ENCODE data around the gene THAP9.

The THAP9 gene

GRCh38 chr4:82885410-82885809 lies 15.1 kb upstream of the THAP9 start:
- H4K20me1 ChIP-seq (ENCODE audit: control insufficient read depth, insufficient read depth, low read depth, low read length): no peaks in the 10 kb centered on the region; the same call in 1 of the 2 replicates
- no peak overlapping the region for H3K4me2 ChIP-seq (ENCODE audit: low read length)
- no peaks in the 10 kb centered on the region for H3K9me3 ChIP-seq (ENCODE audit: control insufficient read depth, insufficient read depth, low read length)
- H3K27me3 ChIP-seq (ENCODE audit: control insufficient read depth, low read length): no peaks in the 10 kb centered on the region
- peaks cover 85% of the 10 kb centered on the region for H3K79me2 ChIP-seq (ENCODE audit: control insufficient read depth, low read length)
- peaks cover 14% of the 10 kb centered on the region for H3K36me3 ChIP-seq (ENCODE audit: control insufficient read depth, low read length)
- H3F3A ChIP-seq (ENCODE audit: control insufficient read depth, insufficient read depth): no peaks in the 10 kb centered on the region; the same call in 1 of the 2 replicates
- H3K27ac ChIP-seq (ENCODE audit: low read depth, low read length): no peak overlapping the region
- no peaks in the 10 kb centered on the region for H3K9me2 ChIP-seq (replicated peaks; ENCODE audit: control insufficient read depth, low read length)
- TF ChIP-seq, protein P1, sequence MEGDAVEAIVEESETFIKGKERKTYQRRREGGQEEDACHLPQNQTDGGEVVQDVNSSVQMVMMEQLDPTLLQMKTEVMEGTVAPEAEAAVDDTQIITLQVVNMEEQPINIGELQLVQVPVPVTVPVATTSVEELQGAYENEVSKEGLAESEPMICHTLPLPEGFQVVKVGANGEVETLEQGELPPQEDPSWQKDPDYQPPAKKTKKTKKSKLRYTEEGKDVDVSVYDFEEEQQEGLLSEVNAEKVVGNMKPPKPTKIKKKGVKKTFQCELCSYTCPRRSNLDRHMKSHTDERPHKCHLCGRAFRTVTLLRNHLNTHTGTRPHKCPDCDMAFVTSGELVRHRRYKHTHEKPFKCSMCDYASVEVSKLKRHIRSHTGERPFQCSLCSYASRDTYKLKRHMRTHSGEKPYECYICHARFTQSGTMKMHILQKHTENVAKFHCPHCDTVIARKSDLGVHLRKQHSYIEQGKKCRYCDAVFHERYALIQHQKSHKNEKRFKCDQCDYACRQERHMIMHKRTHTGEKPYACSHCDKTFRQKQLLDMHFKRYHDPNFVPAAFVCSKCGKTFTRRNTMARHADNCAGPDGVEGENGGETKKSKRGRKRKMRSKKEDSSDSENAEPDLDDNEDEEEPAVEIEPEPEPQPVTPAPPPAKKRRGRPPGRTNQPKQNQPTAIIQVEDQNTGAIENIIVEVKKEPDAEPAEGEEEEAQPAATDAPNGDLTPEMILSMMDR (IDR thresholded peaks at IDR 0.05; ENCODE audit: low read depth, low read length, poor library complexity, severe bottlenecking): no peak
- TF ChIP-seq EZH2phosphoT487 (IDR thresholded peaks at IDR 0.05; ENCODE audit: borderline replicate concordance, low read length): no peak
- H3K4me1 ChIP-seq (ENCODE audit: control insufficient read depth, low read length): peaks cover 11% of the 10 kb centered on the region
- H3K4me3 ChIP-seq (ENCODE audit: low read length): no peak overlapping the region

GRCh38 chr4:82886147-82886942 lies 14.2 kb upstream of the THAP9 start:
- no peaks in the 10 kb centered on the region for H3F3A ChIP-seq (ENCODE audit: control insufficient read depth, insufficient read depth)
- no peaks in the 10 kb centered on the region for H3K27me3 ChIP-seq (ENCODE audit: control insufficient read depth, low read length)
- peaks cover 90% of the 10 kb centered on the region for H3K79me2 ChIP-seq (ENCODE audit: control insufficient read depth, low read length)
- H4K20me1 ChIP-seq (ENCODE audit: control insufficient read depth, insufficient read depth, low read depth, low read length): no peaks in the 10 kb centered on the region; the same call in 1 of the 2 replicates
- H3K9me3 ChIP-seq (ENCODE audit: control insufficient read depth, insufficient read depth, low read length): no peaks in the 10 kb centered on the region
- H3K4me1 ChIP-seq (ENCODE audit: control insufficient read depth, low read length): peaks cover 12% of the 10 kb centered on the region
- no peak overlapping the region for H3K27ac ChIP-seq (ENCODE audit: low read depth, low read length)
- TF ChIP-seq EZH2phosphoT487 (IDR thresholded peaks at IDR 0.05; ENCODE audit: borderline replicate concordance, low read length): no peak
- TF ChIP-seq, protein P1 (IDR thresholded peaks at IDR 0.05; ENCODE audit: low read depth, low read length, poor library complexity, severe bottlenecking): no peak
- H3K4me2 ChIP-seq (ENCODE audit: low read length): no peak overlapping the region
- H3K4me3 ChIP-seq (ENCODE audit: low read length): no peak overlapping the region
- H3K36me3 ChIP-seq (ENCODE audit: control insufficient read depth, low read length): peaks cover 11% of the 10 kb centered on the region
- H3K9me2 ChIP-seq (replicated peaks; ENCODE audit: control insufficient read depth, low read length): no peaks in the 10 kb centered on the region

- H3K36me3 ChIP-seq (ENCODE audit: control insufficient read depth, low read length): peaks cover 26% of the 10 kb centered on the region
- H3K4me3 ChIP-seq (ENCODE audit: low read length): peak overlapping the region; percentile 79
- H3K27me3 ChIP-seq (ENCODE audit: control insufficient read depth, low read length): no peaks in the 10 kb centered on the region
- no peak overlapping the region for H3K27ac ChIP-seq (ENCODE audit: low read depth, low read length)
- H3K4me2 ChIP-seq (ENCODE audit: low read length): peak overlapping the region; percentile 81
- H4K20me1 ChIP-seq (ENCODE audit: control insufficient read depth, insufficient read depth, low read depth, low read length): peaks cover 5% of the 10 kb centered on the region; the same call in 1 of the 2 replicates
- TF ChIP-seq, protein P1 (IDR thresholded peaks at IDR 0.05; ENCODE audit: low read depth, low read length, poor library complexity, severe bottlenecking): no peak
- no peak for TF ChIP-seq EZH2phosphoT487 (IDR thresholded peaks at IDR 0.05; ENCODE audit: borderline replicate concordance, low read length)
- H3K9me2 ChIP-seq (replicated peaks; ENCODE audit: control insufficient read depth, low read length): no peaks in the 10 kb centered on the region
- H3F3A ChIP-seq (ENCODE audit: control insufficient read depth, insufficient read depth): peaks cover 28% of the 10 kb centered on the region
- peaks cover 83% of the 10 kb centered on the region for H3K79me2 ChIP-seq (ENCODE audit: control insufficient read depth, low read length)
- peaks cover 38% of the 10 kb centered on the region for H3K4me1 ChIP-seq (ENCODE audit: control insufficient read depth, low read length)
- H3K9me3 ChIP-seq (ENCODE audit: control insufficient read depth, insufficient read depth, low read length): no peaks in the 10 kb centered on the region
These were observed 11.2 kb upstream of the THAP9 start for GRCh38 chr4:82889287-82889686.
